Central memory CD4-positive, alpha-beta T cell (primary cell): ENCODE measurements around the gene FMO1.
A peak's percentile ranks its signal among the peaks of the same experiment; 100 is the strongest.
"Not testable (repeated sequence)": the region's sequence is repeated elsewhere in the genome, so short reads cannot be mapped to it uniquely, and the experiment has no call there.

Experiments
- DNase-seq: peaks from one replicate; pipeline ENCODE4 v3.0.0; 2022

The FMO1 gene

DNA sequence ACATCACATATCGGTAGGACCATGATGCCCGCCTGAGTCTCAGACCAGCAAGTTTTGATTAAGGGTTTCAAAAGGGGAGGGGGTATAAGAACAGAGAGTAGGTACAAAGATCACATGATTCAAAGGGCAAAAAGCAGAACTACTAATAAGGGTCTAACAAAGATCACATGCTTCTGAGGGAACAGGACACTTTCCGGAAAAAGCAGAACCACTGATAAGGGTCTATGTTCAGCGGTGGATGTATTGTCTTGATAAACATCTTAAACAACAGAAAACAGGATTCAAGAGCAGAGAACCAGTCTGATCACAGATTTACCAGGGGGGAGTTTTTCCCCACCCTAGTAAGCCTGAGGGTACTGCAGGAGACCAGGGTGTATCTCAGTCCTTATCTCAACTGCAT lies 12.1 kb upstream of the FMO1 start:
- DNase-seq = not testable (repeated sequence)

DNA sequence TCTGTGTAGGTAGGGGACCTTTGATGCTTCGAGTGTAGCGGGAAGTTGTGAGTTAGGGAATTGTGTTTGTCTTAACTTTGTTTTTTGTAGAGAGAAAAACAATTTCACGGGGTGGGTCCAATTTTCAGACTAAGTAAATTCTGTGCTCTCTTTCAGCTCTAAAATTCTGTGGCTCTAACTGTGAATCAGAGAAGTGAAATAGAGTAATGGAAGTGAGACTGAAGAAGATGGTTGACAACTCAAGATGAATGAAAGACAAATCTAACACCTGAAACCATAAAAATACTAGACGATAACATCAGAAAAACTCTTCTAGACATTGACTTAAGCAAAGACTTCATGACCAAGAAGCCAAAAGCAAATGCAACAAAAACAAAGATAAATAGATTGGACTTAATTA lies 4.4 kb upstream of the FMO1 start:
- no peak for DNase-seq

DNA sequence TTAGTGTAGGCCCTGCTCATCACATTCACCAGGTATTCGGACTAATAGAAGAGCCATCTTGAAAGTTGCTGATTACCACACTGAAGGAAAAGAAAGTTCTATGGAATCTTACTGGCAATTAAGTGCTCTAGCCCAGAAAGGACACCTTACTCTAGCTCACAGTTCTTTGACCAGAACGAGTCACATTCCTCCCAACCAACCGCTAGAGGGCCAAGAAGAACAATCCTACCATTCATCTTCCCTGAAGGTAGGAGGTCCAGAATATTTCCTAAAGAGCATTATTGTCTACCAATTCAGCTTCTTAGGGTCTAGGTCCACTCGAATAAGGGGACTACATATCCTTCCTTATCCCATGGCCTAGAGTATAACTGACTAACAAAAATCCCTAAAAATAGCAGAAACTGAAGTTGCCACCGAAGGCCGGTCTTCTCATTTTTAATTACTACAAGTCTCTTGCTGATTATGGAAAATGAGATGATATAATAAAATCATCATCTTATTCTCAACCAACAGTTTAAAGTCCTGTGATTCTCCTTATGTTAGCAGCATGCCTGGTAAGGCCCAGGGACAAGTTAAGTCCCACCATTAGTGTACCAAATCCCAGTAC lies 2.7 kb upstream of the FMO1 start:
- DNase-seq = peak; percentile 16

DNA sequence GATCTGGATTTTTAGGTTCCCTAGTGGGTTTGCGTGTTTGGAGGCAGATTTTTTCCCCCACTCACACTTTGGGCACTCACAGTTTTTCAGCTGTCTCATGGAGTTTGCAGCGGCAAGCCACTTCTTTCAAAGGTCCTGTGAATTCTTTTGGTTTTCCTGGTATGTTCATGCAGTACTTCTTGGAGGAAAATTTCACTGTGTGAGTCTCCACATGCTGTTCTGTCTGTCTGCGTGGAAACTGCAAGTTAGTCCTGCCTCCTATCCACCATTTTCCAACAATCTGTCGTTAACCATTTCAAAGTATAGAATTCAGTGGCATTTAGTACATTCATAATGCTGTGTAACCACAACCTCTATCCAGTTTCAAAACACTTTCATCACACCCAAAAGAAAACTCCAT lies 793 bp upstream of the FMO1 start:
- DNase-seq = no peak

DNA sequence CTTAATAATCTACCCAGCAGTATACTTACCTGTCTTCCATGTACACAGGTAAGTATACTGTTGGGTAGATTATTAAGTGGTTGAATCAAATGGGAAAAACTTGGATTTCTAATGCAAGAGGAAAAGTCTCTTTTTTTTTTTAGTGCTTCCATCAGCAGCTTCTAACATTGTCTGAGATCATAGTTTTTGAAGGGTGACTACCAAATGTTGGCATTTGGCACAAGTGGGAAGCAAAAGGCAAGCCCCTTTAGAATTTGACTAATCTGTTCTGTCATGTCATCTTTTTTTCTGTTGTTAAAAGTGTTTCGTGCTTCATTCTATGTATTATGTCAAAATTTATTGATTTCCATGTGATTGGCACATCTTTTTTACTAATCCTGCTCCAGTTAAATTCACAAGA lies 547 bp downstream of the FMO1 start:
- no peak for DNase-seq

DNA sequence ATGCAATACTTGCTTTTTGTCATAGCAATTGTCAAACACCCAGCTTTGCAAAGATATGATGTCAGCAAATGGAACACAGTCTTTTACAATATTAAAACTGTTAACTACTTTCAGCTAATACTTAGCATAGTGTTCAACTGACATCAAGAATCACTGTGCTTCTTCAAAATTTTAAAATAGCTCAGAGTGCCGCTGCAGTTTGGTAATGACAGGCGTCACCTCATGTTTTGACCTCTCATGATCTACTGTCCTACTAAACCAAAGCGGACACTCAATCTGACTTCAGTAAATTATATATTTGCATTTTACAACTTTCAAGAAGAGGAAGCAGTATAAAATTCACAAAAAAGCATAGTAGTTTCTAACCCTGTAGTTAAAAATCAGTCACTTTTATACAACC lies 2.0 kb downstream of the FMO1 start:
- DNase-seq = no peak

DNA sequence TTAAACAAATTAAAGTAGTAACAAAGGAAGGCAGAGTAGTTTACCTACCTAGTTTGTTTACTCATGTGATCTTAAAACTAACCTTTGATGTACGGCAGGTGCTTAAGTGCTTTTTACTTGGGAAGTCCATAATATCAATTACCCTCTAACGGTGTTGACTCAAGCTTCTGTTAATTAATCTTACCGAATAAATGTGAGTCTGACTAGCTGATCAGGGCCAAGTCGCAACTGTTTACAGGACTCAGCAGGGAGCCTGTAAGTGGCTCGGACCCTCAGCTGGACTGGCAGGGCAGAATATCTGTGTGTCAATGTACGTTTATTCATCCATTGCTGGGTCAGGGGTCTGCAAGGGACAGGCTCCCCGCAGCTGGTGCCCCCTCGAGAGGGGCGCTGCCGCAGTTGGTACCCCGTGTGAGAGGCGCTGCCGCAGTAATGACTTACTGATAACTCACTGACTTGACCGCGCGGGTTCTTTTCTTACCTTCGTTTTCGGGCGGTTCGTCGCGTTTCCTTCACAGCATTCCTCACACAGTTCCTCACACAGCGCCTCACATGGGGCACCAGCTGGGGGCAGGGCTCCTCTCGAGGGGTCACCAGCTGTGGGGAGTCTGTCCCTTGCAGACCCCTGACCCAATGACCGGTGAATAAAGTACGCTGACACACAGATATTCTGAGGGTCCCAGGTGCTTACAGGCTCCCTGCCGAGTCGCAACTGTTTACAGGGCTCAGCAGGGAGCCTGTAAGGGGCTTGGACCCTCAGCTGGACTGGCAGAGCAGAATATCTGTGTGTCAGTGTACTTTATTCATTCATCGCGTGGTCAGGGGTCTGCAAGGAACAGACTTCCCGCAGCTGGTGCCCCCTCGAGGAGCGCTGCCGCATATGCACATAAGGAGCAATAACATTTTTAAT lies 3.0 kb downstream of the FMO1 start:
- no peak for DNase-seq

DNA sequence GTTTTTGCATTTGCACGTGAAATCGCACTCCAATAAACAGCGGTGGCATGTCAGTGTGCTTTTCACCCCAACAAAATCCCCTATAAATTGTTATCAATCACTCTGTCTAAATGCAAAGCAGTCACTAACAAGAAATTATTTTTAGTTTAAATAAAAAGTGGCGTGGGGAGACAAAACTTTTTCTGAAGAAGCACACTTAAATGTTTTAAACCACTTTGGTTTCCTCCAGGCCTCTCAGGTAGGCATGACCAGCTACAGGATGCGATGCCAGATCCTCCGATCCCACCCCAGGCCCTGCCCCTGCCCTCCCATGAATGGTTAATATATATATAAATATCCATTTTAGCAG lies 3.6 kb downstream of the FMO1 start:
- no peak for DNase-seq

DNA sequence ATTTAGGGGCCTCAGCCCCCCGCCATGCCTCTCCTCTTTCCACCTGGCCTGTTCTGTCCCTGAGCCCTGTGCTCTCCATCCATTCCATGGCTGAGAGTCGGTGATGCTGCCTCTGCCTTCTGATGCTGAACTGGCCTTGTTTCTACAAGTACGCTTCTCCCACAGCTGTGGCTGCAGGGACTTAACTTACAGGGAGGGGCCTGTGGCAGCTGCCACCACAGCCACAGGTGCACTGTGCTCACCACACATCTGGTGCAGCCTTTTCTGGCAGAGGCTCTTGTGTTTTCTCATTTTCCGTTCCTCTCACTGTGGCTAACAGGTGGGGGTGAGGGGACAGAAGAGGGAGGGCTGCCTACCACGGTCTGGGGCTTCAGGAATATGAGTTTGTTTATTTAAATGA lies 4.2 kb downstream of the FMO1 start:
- no peak for DNase-seq

DNA sequence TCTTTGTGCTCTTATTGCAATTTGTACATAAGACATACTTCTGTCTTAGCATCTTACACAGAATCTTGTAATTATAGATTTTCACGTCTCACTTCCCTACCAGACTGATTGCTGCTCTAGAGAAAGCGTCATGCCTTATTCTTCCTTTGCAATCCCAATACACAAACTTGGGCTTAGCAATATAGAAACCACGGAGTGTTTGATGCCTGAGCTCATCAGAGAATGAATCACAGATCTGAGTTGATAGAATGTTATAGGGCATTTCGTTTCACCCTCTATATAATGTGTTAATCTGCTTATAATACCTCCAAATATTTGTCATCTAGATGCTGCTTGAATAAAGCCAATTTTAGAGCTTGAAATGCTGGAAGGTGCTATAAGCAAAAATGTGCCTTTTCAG lies 6.6 kb downstream of the FMO1 start:
- DNase-seq = no peak

DNA sequence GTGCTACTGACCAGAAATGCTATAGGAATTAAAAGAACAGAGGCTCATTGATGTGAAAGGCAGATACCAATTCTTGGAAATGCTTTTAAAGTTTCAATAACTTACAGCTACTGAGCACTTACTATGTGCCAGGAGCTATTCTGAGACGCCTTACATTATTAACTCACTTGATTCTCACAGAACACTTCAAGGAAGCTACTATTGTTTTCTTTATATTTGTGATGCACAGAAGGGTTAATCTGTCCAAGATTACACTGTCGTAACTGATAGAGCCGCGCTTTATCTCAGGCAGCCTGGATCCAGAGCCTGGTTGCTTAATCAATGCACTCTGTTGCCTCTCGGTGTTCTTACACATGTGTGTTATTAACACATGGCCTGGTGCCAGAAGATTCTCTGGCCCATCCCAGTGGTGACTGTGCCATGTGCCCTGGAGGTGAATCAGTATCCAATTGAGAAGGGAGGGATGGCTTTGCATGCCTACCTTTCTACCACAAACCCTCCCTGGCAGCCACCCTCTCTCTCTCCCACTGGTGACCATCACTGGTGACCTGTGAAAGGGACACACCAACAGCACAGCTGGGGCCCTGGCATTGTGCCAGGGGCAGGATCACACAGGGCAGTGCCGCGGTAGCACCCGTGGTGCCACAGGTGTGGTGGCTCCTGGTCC lies 8.8 kb downstream of the FMO1 start:
- DNase-seq = no peak

DNA sequence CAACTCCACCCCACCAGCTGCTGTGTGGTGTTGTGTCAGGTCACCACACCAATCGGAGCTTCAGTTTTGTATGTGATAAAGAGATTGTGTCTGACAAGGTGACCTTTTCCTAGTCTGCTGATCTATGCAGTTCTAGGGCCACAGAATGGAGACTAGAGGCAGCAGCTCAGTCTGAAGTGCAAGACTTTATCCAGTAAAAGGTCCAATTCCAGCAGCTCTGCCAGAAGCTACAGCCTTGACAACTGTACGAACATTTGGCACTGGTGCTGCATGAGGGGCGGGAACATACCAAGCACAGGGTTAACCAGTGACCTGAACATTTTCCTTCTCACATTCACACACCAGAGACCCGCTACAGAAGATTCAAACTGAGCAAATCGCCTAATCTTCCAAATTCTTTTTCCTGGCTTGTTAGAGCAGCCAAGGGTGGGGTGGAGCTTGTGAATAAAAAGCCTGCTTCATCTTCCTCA lies 9.3 kb downstream of the FMO1 start:
- DNase-seq = no peak

DNA sequence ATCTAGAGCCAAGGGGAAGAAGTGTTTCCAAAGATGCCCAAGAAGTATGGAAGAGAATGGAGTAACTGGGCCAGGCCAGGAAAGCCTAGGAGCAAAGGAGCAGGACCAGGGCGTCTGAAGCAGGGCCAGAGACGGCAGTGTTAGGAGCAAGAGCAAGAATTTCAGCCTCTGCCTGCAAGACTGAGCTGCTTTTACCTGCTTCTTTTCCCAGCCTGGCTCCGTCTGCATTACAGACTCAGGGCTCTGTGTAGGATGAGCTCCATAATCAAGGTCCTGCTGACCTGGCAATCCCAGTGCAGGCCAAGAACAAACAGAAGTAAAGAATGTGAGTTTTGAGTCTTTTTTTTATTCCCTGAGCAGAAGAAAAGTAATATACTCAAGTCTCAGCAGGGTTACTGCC lies 10.1 kb downstream of the FMO1 start:
- no peak for DNase-seq

DNA sequence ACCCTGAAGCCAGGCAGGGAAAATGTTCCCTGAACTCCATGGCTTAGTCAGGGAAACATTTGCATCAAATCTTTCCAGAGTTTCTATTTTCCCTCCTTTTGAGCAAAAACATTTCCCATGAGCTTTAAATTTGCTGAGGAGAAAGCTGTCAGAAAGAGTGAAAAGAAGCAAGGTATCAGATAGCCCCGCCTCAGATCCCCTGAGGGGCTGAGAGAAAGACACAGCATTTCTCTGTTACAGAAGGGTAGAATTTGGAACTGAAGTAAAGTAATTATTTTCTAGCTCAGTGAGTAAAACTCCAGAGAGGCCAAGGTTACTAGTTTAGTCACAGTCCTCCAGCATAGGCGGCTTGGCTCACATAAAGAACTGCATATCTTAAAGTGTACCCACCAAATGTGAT lies 10.6 kb downstream of the FMO1 start:
- no peak for DNase-seq

DNA sequence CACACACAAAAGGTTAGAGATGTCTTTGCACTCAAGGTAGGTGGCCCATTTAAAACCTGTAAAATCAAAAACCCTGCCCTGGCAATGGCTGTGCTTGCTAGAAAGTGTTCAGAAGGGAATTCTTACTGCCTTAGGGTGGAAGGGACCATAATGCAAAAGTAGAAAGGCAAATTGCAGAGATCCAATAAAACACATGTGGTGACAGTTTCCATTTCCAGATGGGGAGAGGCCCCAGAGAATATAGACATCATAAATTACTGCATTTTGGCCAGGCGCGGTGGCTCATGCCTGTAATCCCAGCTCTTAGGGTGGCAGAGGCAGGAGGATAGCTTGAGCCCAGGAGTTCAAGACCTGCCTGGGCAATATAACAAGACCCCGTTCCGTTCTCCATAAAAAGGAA lies 13.0 kb downstream of the FMO1 start:
- DNase-seq = no peak

DNA sequence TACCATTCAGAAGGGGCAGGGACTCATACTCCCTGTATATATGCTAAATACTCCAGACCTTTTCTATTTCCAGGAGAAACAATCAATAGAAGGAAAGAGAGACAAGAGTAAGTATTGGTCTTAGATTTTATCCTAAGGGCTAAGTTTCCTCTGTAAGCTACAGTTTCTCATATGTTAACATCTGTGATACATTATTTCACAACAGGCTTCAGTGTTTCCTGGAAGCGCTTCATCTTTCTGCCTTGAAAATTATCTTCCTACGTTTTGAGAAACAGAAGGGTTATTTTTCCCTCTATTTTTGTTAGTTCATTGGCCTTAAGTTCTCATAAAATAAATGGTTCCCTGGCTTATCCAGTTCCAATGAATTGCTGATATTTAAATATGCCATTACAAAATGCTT lies 15.6 kb downstream of the FMO1 start:
- DNase-seq = no peak

DNA sequence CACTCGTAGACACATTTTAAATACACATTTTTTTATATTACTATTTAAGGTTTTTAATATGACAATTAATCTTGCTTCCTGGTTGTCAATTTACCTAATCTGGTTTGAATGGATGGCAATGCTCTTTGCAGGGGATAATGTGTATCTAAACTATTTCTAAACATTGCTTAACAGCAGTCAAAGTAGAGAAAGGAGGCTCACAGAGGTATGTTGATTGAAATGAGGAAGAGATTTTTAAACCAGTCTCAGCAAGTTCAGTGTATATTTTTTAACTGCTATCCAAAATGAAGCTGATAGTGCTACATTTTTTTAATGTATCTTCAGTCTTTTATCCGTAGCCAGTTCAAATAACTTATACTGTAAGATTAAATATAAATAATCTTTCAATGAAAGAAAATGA lies 17.4 kb downstream of the FMO1 start:
- DNase-seq = no peak

DNA sequence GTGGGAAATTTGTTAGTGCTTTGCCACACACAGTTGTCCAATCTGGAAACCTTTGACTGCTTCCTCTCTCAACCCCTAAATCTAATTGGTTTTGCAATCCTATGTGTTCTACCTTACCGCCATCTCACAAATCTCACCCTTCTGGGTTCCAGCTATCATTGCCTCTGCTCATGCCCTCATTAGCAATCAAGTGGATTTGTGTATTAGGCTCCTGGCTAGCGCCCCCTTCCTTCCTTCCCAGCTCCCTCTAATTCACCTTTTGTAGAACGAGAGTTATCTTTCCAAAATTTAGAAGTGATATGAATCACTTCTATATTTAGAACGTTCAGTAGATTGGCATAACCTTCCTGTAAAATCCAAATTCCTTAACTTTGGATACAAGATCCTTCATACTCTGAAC lies 18.6 kb downstream of the FMO1 start:
- DNase-seq = no peak

DNA sequence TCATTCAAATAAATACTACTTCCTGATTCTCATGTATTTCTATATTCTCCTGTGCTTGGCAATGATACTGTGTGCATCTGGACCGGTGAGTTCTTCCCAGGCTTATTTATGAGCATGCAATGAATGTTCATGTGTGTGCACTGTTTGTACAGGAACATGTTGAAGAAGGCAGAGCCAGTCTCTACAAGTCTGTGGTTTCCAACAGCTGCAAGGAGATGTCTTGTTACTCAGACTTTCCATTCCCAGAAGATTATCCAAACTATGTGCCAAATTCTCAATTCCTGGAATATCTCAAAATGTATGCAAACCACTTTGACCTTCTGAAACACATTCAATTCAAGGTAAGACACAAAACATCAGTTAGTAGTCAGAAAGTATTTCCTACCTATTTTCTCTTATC lies 19.1 kb downstream of the FMO1 start:
- DNase-seq = no peak

DNA sequence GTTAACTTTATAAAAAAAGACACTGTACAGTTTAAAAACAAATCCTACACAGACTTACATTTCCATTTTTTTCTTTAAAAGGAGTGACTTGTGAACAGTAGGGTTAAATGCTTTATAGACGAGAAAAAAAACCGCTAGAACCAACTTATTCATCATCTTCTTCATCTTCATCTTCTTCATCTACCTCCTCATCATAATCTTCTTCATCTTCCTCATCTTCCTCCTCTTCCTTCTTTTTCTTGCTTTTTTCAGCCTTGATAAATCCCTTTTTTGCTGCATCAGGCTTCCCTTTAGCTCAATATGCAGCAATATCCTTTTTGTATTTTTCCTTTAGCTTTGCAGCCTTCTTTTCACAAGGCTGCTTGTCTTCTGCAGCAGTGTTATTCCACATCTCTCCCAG lies 22.5 kb downstream of the FMO1 start:
- DNase-seq = no peak

DNA sequence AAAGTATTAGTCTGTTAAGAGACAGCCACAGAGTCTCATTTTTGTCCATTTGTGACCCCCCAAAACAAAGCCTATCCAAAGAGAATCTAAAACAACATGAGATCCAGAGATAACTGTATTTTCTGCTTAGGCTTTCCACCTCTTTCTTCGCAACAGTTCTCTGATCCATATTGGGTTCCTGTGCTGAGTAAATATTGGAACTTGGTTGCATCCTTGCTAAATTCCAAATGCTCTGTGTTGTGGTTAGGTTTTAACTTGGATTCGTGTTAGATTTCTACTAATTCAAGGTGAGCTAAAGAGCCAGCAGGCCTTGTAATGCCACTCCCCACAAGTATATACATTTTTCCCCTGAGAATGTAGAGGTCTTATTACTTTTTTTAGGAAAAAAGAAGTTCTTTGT lies 29.2 kb downstream of the FMO1 start:
- no peak for DNase-seq

DNA sequence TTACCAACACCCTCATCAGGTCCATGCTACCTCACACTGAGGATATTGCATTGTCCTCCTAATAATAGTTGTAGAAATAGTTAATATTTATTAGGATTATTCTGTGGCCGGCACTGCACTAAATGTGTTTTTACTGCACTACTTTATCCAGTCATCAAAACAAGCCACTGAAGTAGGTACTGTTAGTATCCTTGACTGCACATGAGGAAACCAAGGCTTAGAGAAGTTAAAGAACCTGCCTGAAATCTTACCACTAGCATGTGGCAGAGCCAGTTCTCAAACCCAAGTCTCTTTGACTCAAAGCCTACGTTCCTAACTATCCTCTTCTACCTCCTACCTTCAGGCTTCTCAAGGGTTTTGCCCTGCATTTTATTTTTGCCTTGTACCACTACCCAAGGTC lies 30.9 kb downstream of the FMO1 start:
- no peak for DNase-seq

DNA sequence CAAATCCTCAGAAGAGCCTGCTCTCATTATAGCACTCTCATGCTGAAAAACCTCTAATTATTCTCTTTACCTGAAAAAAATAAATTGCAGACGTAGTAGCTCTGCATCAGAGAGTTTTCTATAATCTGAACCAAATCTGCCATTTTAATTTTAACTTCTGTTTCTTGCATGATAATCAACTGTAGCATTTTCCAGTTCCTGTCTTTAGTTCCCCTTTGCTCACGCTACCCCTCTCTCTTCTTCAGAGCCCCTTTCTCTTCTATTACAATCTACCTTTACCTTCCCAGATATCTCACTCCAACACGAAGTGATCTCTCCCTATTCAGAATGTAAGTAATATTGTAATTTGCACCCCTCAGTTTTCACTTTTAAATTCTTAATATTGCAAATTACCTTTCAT lies 31.4 kb downstream of the FMO1 start:
- DNase-seq = no peak

DNA sequence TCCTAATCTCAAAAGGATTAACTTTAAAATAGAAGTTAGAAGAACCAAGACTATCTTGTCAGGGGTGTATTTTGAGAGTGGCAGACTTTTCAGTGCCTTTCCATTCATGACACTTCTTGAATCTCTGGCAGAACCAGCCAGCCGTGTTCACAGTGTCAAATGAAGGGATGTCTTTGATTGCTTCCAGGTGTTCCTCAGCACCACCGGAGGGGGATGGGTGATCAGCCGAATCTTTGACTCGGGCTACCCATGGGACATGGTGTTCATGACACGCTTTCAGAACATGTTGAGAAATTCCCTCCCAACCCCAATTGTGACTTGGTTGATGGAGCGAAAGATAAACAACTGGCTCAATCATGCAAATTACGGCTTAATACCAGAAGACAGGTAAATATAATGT lies 32.3 kb downstream of the FMO1 start:
- no peak for DNase-seq
